Sigmoid colon (tissue), 7 donors: ENCODE data around the gene HSPG2. TPM values are rescaled to one million over a fixed set of nuclear protein-coding genes. Genes with fewer than 3 reads are reported as not detected.

ENCODE experiments used
- DNase-seq: peaks from one replicate; pipeline ENCODE4 v3.0.0-alpha.2; 2019
- H3K27ac ChIP-seq, 4 donors: fragments of 200-600 bp; sonication (generic); one replicate each; pipeline ENCODE4 v1.5.1; 2016 to 2019; ENCODE audit warnings: mild to moderate bottlenecking in 1 of 4
- H3K27me3 ChIP-seq, 3 donors: fragments of 200-600 bp; sonication (generic); one replicate each; pipeline ENCODE4 v1.5.1; 2019; ENCODE audit warnings: mild to moderate bottlenecking in 1 of 3
- H3K36me3 ChIP-seq, 4 donors: fragments of 200-600 bp; sonication (generic); one replicate each; pipeline ENCODE4 v1.5.1; 2016 to 2019
- H3K4me1 ChIP-seq, 4 donors: fragments of 200-600 bp; sonication (generic); one replicate each; pipeline ENCODE4 v1.5.1; 2017 to 2019
- H3K4me3 ChIP-seq, 4 donors: fragments of 200-600 bp; sonication (generic); one replicate each; pipeline ENCODE4 v1.5.1; 2017 to 2019; ENCODE audit warnings: mild to moderate bottlenecking in 2 of 4, moderate library complexity in 1 of 4
- H3K9me3 ChIP-seq, 4 donors: fragments of 200-600 bp in 3 of 4; sonication (generic) in 3 of 4; one replicate each; pipeline versions ENCODE4 v1.5.1 to v1.6.1; 2013 to 2019
- EP300 ChIP-seq, 4 donors: sonication (generic); formaldehyde crosslinking; IDR thresholded peaks; one replicate each; pipeline ENCODE4 v1.6.1; 2017; ENCODE audit warnings: antibody characterized with exemption in 4 of 4
- POLR2A ChIP-seq, 2 donors: fragments of 450-650 bp; IDR thresholded peaks; one replicate each; pipeline ENCODE4 v1.6.1; 2016; ENCODE audit warnings: antibody characterized with exemption in 2 of 2, mild to moderate bottlenecking in 2 of 2, moderate library complexity in 2 of 2
- POLR2AphosphoS5 ChIP-seq, 4 donors: sonication (generic); formaldehyde crosslinking; IDR thresholded peaks; one replicate each; pipeline ENCODE4 v1.6.1; 2017; ENCODE audit warnings: antibody characterized with exemption in 4 of 4
- WGBS, 2 donors: extraction: QIAGEN DNeasy Blood & Tissue Kit; methylation state at CpG; one replicate each; pipeline ENCODE4 v1.1.7; 2013; 5-methylcytosine and 5-hydroxymethylcytosine counted together
- intact Hi-C: fragments of 100-400 bp; cut with DNase I; formaldehyde crosslinking; loops from one replicate; pipeline ENCODE4 v1.15.1; 2023
- polyA plus RNA-seq, 3 donors: library from polyadenylated mRNA; stranded (reverse); fragments of 200-250 nt; gene quantifications; one replicate each; pipeline ENCODE4 v1.2.3, GENCODE V29; 2013
- total RNA-seq, 4 donors: library from RNA; depleted of rRNA; stranded (reverse); fragments of >200 nt; gene quantifications; one replicate each; pipeline ENCODE4 v1.1.0, GENCODE V29; 2016
- TF ChIP-seq, protein P1 (sequence below), 4 experiments: fragments of 450-650 bp in 3 of 4; fragments of 200-600 bp in 1 of 4; IDR thresholded peaks; one replicate each; pipeline ENCODE4 v1.5.1; 2016 to 2019; ENCODE audit warnings: antibody characterized with exemption in 4 of 4, mild to moderate bottlenecking in 3 of 4, moderate library complexity in 2 of 4
- donor health status: healthy with polysubstance abuse.
- donor health status: Bipolar disorder and iron deficiency.
- donor health status: healthy.

Gene HSPG2
- total and polyA plus RNA-seq, 7 donors: 6.0 to 761 (median 104) TPM

DNA sequence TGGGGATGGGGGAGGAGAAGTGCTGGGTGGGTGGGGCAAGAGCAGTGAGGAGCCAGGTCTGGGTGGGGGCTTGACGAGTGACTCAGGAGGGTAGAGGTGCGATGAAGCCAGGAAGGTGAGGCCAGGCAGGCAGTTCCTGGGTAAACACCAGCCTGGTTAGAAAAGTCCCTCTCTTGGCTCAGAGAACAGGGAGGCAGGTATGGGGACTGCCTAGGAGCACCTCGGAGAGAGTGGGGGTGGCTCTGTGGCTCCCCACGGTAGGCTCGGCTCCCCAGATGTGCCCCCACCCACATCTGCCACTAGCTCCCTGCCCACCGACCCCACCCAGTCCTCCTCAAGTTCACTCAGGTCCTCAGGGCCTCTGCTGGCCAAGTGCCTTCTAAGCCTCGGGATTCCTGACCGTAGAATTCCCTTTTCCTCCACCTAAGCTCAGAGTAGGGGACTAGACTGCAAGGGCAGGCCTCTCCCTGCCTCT is 1.2 kb downstream of the HSPG2 start:
- Histone ChIP-seq H3K9me3 (no peaks in the 10 kb centered on the region), H3K36me3 (no peaks in the 10 kb centered on the region), H3K4me3 (peak overlapping the region; percentile 67 to 95 (median 84)), H3K4me1 (peaks cover 0 to 88% (median 84%) of the 10 kb centered on the region in 4 donors), H3K27me3 (no peaks in the 10 kb centered on the region), H3K27ac (peak overlapping the region; percentile 90 to 99 (median 98))
- intact Hi-C loops: loop anchor here (10.0 kb wide), 1 partner anchor 601 kb away; no protein-coding TSS in a partner anchor
- WGBS, 2 donors: 6 to 33% methylated on average over 8 of the region's 8 CpGs
- DNase-seq: peak; percentile 72
- peak in 1 of 4 donors; percentile 25 for TF ChIP-seq POLR2AphosphoS5 (IDR thresholded peaks at IDR 0.05)
- TF ChIP-seq, protein P1, sequence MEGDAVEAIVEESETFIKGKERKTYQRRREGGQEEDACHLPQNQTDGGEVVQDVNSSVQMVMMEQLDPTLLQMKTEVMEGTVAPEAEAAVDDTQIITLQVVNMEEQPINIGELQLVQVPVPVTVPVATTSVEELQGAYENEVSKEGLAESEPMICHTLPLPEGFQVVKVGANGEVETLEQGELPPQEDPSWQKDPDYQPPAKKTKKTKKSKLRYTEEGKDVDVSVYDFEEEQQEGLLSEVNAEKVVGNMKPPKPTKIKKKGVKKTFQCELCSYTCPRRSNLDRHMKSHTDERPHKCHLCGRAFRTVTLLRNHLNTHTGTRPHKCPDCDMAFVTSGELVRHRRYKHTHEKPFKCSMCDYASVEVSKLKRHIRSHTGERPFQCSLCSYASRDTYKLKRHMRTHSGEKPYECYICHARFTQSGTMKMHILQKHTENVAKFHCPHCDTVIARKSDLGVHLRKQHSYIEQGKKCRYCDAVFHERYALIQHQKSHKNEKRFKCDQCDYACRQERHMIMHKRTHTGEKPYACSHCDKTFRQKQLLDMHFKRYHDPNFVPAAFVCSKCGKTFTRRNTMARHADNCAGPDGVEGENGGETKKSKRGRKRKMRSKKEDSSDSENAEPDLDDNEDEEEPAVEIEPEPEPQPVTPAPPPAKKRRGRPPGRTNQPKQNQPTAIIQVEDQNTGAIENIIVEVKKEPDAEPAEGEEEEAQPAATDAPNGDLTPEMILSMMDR (IDR thresholded peaks at IDR 0.05): no peak

DNA sequence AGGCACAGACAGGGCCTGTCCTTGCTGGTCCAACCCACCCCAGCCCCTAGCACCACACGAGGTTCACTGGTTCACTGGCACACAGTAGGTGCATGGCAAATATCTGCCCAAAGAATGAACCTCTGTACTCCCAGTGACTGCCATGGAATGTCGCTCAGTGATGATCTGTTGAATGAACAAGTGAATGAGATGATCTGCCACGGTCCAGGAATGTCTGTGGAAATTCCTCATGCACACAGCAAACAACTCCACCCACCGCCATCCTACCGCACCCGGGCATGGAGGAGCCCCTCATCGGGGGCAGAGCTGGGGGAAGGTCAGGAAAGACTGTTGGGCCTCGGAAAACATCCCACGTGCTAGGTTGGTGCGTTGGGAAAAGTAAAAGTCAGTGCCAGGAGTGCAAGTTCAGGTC is 1.7 kb downstream of the HSPG2 start:
- peaks cover 0 to 88% (median 85%) of the 10 kb centered on the region in 4 donors for H3K4me1 ChIP-seq
- intact Hi-C loops: loop anchor here (10.0 kb wide), 1 partner anchor 601 kb away; no protein-coding TSS in a partner anchor
- H3K9me3 ChIP-seq: no peaks in the 10 kb centered on the region
- no peaks in the 10 kb centered on the region for H3K36me3 ChIP-seq
- peak in 2 of 4 donors; percentile 22 to 33 for TF ChIP-seq POLR2AphosphoS5 (IDR thresholded peaks at IDR 0.05)
- TF ChIP-seq EP300 (IDR thresholded peaks at IDR 0.05): no peak
- TF ChIP-seq POLR2A (IDR thresholded peaks at IDR 0.05): no peak
- TF ChIP-seq, protein P1 (IDR thresholded peaks at IDR 0.05): no peak
- H3K4me3 ChIP-seq: peak overlapping the region; percentile 67 to 95 (median 84)
- 21 to 55% methylated on average over 10 of the region's 10 CpGs for WGBS, 2 donors
- no peaks in the 10 kb centered on the region for H3K27me3 ChIP-seq
- peak overlapping the region; percentile 90 to 99 (median 98) for H3K27ac ChIP-seq
- DNase-seq: no peak

DNA sequence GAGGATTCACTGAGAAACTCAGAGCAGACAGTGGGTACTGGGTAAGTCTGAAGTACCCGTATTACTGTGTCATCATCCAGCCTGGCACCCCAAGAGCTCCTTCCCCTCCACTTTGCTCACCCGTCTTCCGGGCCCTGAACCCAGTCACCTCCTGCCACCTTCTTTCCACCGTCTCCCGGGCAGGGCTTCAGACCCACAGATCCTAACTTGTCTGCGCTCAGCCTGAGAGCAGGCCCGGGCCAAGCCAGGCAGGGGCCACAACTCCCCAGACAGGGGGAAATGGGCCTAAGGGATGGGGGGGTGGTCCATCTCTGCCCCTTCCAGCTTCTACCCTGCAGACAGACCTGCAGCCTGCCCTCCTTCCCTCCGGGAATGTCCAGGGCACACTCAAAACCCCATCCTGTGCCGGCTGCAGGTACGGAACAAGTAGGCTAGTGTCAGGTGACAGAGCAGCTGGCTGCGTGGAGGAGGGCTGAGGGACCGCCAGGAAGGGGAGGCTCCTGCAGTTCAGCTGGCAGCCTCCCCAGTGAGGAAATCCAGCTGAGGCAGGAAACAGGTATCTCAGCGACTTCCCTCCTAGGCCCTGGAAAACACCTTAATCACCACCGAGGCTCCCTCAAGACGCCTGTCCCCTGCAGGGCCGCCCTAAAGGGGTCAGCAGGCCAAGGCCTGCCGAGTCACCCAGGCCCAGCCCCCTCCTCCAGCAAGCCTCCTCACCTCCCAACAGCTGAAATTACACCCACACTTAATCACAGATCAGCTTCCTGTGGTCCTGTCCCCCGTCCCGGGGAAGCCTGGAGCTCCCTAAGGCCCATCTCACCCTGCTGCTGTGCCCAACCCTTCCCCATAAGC is 3.5 kb downstream of the HSPG2 start:
- Histone ChIP-seq H3K9me3 (no peaks in the 10 kb centered on the region), H3K36me3 (no peaks in the 10 kb centered on the region), H3K27me3 (no peaks in the 10 kb centered on the region), H3K4me1 (peaks cover 0 to 86% (median 82%) of the 10 kb centered on the region in 4 donors), H3K27ac (peak overlapping the region; percentile 90 to 99 (median 98)), H3K4me3 (peak overlapping the region; percentile 12 to 95 (median 84))
- WGBS, 2 donors: 37 to 38% methylated on average over 19 of the region's 19 CpGs
- peak; percentile 94 for DNase-seq
- intact Hi-C loops: loop anchor here (2.0 to 10.0 kb wide), 2 partner anchors 25 to 599 kb away; no protein-coding TSS in a partner anchor
- no peak for TF ChIP-seq EP300 (IDR thresholded peaks at IDR 0.05)
- TF ChIP-seq POLR2AphosphoS5 (IDR thresholded peaks at IDR 0.05): peak; percentile 64 to 83 (median 66)
- TF ChIP-seq POLR2A (IDR thresholded peaks at IDR 0.05): peak; percentile 7 to 11

DNA sequence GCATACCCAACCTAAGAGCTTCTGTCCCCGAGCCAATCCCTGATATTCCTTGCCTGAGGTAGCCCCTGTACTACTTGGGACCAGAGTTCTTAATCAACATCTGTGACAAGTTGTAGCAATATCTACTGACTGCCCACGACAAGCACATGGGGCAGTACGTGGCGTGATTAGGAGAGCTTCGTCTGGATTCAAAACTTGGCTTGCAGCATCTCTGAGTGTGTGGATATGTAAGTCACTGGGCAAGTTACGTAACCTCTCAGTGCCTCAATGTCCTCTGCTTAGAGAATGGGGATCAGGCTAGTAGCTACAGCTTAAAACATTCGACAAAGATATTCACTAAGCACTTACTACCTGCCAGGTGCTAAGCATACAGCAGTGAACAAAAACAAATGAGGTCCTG is 5.0 kb downstream of the HSPG2 start:
- DNase-seq: peak; percentile 91
- H3K9me3 ChIP-seq: no peaks in the 10 kb centered on the region
- WGBS, 2 donors: 75 to 80% methylated on average over 7 of the region's 7 CpGs
- TF ChIP-seq POLR2AphosphoS5 (IDR thresholded peaks at IDR 0.05): peak; percentile 74 to 85 (median 76)
- TF ChIP-seq, protein P1 (IDR thresholded peaks at IDR 0.05): no peak
- TF ChIP-seq EP300 (IDR thresholded peaks at IDR 0.05): peak in 1 of 4 donors; percentile 69
- TF ChIP-seq POLR2A (IDR thresholded peaks at IDR 0.05): no peak
- intact Hi-C loops: loop anchor here (2.0 to 10.0 kb wide), 2 partner anchors 23 to 597 kb away; no protein-coding TSS in a partner anchor
- H3K36me3 ChIP-seq: no peaks in the 10 kb centered on the region
- peak overlapping the region; percentile 90 to 99 (median 98) for H3K27ac ChIP-seq
- no peaks in the 10 kb centered on the region for H3K27me3 ChIP-seq
- peaks cover 0 to 89% (median 84%) of the 10 kb centered on the region in 4 donors for H3K4me1 ChIP-seq
- H3K4me3 ChIP-seq: peak overlapping the region in 2 of 4 donors; percentile 8 to 95
